Motor neuron (in vitro differentiated cells): ENCODE measurements around the gene CHST8. TPM values are rescaled to one million over a fixed set of nuclear protein-coding genes. Genes with fewer than 3 reads are reported as not detected.

Experiments
- ATAC-seq, 8 experiments: fragments of 200-7000 bp; cut with Tn5 transposase; replicated peaks in 6 of 8; 2 replicates each; pipeline ENCODE4 v1.8.0; 2021; ENCODE audit warnings: mild to moderate bottlenecking in 8 of 8, moderate library complexity in 8 of 8
- H3K27ac ChIP-seq, 2 donors: fragments of 250-450 bp; sonication (Bioruptor Pico); 2 replicates each; pipeline ENCODE4 v1.9.0; 2021; ENCODE audit warnings: antibody characterized with exemption in 2 of 2, mild to moderate bottlenecking in 2 of 2, moderate library complexity in 1 of 2
- H3K4me1 ChIP-seq, 2 donors: fragments of 250-450 bp; sonication (Bioruptor Pico); replicated peaks in 1 of 2; 2 replicates each; pipeline ENCODE4 v1.6.1; 2021; ENCODE audit warnings: antibody characterized with exemption in 2 of 2, mild to moderate bottlenecking in 2 of 2, moderate library complexity in 1 of 2
- H3K4me3 ChIP-seq, 5 donors: fragments of 250-450 bp; sonication (Bioruptor Pico); 2 replicates each; pipeline ENCODE4 v1.9.0; 2021; ENCODE audit warnings: antibody characterized with exemption in 5 of 5, mild to moderate bottlenecking in 5 of 5, moderate library complexity in 4 of 5
- WGBS, 10 experiments: fragments of 450-650 bp; shearing (Covaris generic); methylation state at CpG; one replicate each; pipeline ENCODE4 v1.0.0; 2022; 5-methylcytosine and 5-hydroxymethylcytosine counted together
- in situ Hi-C, 9 experiments: fragments of 400-800 bp; cut with MboI; loops; one replicate each; pipeline ENCODE4 v1.15.0; 2021; ENCODE audit warnings: low sequenced_read_pairs in 9 of 9, low pct_unique_long_range_greater_than_20kb in 2 of 9; ENCODE audit not compliant: unreplicated experiment in 9 of 9
- total RNA-seq, 8 experiments: library from RNA; unstranded; fragments of 300-600 nt; gene quantifications; 2 replicates each; pipeline versions ENCODE4 v1.2.3 to v1.2.4, GENCODE V29; 2022

Gene CHST8
- total RNA-seq, 8 experiments from 2014 or later, result 0.84 to 17.0 (median 11.5) TPM

GRCh38 chr19:33797802-33798671 lies 176.3 kb downstream of the CHST8 start:
- H3K4me1 ChIP-seq, result peaks cover 17 to 21% of the 10 kb centered on the region in 2 donors
- H3K4me3 ChIP-seq, result peak overlapping the region; percentile 50 to 78 (median 70)
- ATAC-seq, result peak in 6 of 8 experiments; percentile 3 to 24 (median 10)
- in situ Hi-C loops, result loop anchor here in 6 of 9 experiments (25.0 kb wide), 3 partner anchors 189 to 289 kb away; no protein-coding TSS in a partner anchor
- peak overlapping the region; percentile 25 to 98 for H3K27ac ChIP-seq
- 0 to 17% (median 0%) methylated on average over 1 to 10 of the region's 61 CpGs; no CpG with 5 or more reads in 5 of the 10 experiments for WGBS, 10 experiments

- Histone ChIP-seq H3K27ac (peak overlapping the region in 1 of 2 donors; percentile 98), H3K4me1 (peaks cover 17 to 20% of the 10 kb centered on the region in 2 donors), H3K4me3 (peak overlapping the region; percentile 50 to 78 (median 70))
- ATAC-seq, result no peak
- in situ Hi-C loops, result loop anchor here in 6 of 9 experiments (25.0 kb wide), 3 partner anchors 189 to 289 kb away; no protein-coding TSS in a partner anchor
- 10 to 89% (median 40%) methylated on average over 2 to 8 of the region's 12 CpGs; no CpG with 5 or more reads in 3 of the 10 experiments for WGBS, 10 experiments
These were observed 176.9 kb downstream of the CHST8 start for GRCh38 chr19:33798681-33799111.

- in situ Hi-C loops, result loop anchor here in 6 of 9 experiments (25.0 kb wide), 3 partner anchors 188 to 288 kb away; no protein-coding TSS in a partner anchor
- H3K4me1 ChIP-seq, result peaks cover 12 to 13% of the 10 kb centered on the region in 2 donors
- no peak overlapping the region for H3K4me3 ChIP-seq
- ATAC-seq, result no peak
- H3K27ac ChIP-seq, result no peak overlapping the region
- 40 to 87% (median 61%) methylated on average over 1 to 3 of the region's 5 CpGs; no CpG with 5 or more reads in 5 of the 10 experiments for WGBS, 10 experiments
These were observed 177.7 kb downstream of the CHST8 start for GRCh38 chr19:33799476-33799875.

GRCh38 chr19:33800012-33800680 lies 178.4 kb downstream of the CHST8 start:
- 60 to 97% (median 78%) methylated on average over 1 to 12 of the region's 16 CpGs; no CpG with 5 or more reads in 6 of the 10 experiments for whole genome bisulfite sequencing, 10 experiments
- H3K27ac ChIP-seq, result no peak overlapping the region
- H3K4me3 ChIP-seq, result no peak overlapping the region
- no peak for ATAC-seq
- in situ Hi-C loops, result no loop called here
- peaks cover 10% of the 10 kb centered on the region in 2 donors for H3K4me1 ChIP-seq

- H3K4me1 ChIP-seq, result peaks cover 10% of the 10 kb centered on the region in 2 donors
- in situ Hi-C loops, result no loop called here
- H3K27ac ChIP-seq, result no peak overlapping the region
- WGBS, 10 experiments, result 80 to 100% (median 98%) methylated on average over 1 to 4 of the region's 5 CpGs; no CpG with 5 or more reads in 6 of the 10 experiments
- ATAC-seq, result no peak
- no peak overlapping the region for H3K4me3 ChIP-seq
These were observed 179.7 kb downstream of the CHST8 start for GRCh38 chr19:33801411-33801810.

GRCh38 chr19:33802001-33802400 lies 180.2 kb downstream of the CHST8 start:
- no peak for ATAC-seq
- peaks cover 10% of the 10 kb centered on the region in 2 donors for H3K4me1 ChIP-seq
- in situ Hi-C loops, result no loop called here
- H3K27ac ChIP-seq, result no peak overlapping the region
- 67 to 94% (median 71%) methylated on average over 1 to 7 of the region's 10 CpGs; no CpG with 5 or more reads in 7 of the 10 experiments for WGBS, 10 experiments
- H3K4me3 ChIP-seq, result no peak overlapping the region

- no peak for ATAC-seq
- WGBS, 10 experiments, result no CpG with 5 or more reads among the region's 1 CpG
- Histone ChIP-seq H3K4me1 (peaks cover 10% of the 10 kb centered on the region in 2 donors), H3K27ac (no peak overlapping the region), H3K4me3 (no peak overlapping the region)
- in situ Hi-C loops, result no loop called here
These were observed 181.0 kb downstream of the CHST8 start for GRCh38 chr19:33802801-33803200.

- Histone ChIP-seq H3K4me3 (no peak overlapping the region), H3K4me1 (peaks cover 10% of the 10 kb centered on the region in 2 donors), H3K27ac (no peak overlapping the region)
- 75 to 100% (median 95%) methylated on average over 2 to 8 of the region's 9 CpGs; no CpG with 5 or more reads in 4 of the 10 experiments for WGBS, 10 experiments
- ATAC-seq, result no peak
- in situ Hi-C loops, result no loop called here
These were observed 181.6 kb downstream of the CHST8 start for GRCh38 chr19:33803383-33803782.

GRCh38 chr19:33804021-33804799 lies 182.5 kb downstream of the CHST8 start:
- Histone ChIP-seq H3K4me3 (no peak overlapping the region), H3K27ac (no peak overlapping the region), H3K4me1 (peaks cover 3 to 4% of the 10 kb centered on the region in 2 donors)
- in situ Hi-C loops, result no loop called here
- ATAC-seq, result peak in 2 of 8 experiments; percentile 57 to 63
- 70 to 100% (median 100%) methylated on average over 1 to 4 of the region's 10 CpGs; no CpG with 5 or more reads in 5 of the 10 experiments for WGBS, 10 experiments

- ATAC-seq, result no peak
- Histone ChIP-seq H3K4me3 (no peak overlapping the region), H3K4me1 (no peaks in the 10 kb centered on the region), H3K27ac (no peak overlapping the region)
- in situ Hi-C loops, result no loop called here
- 80 to 83% methylated on average over 1 of the region's 3 CpGs; no CpG with 5 or more reads in 8 of the 10 experiments for WGBS, 10 experiments
These were observed 183.6 kb downstream of the CHST8 start for GRCh38 chr19:33805313-33805712.

- 8 to 97% (median 90%) methylated on average over 2 to 8 of the region's 9 CpGs; no CpG with 5 or more reads in 5 of the 10 experiments for WGBS, 10 experiments
- Histone ChIP-seq H3K27ac (no peak overlapping the region), H3K4me1 (no peaks in the 10 kb centered on the region), H3K4me3 (no peak overlapping the region)
- ATAC-seq, result peak in 3 of 8 experiments; percentile 4 to 32 (median 9)
- in situ Hi-C loops, result no loop called here
These were observed 184.2 kb downstream of the CHST8 start for GRCh38 chr19:33805840-33806433.

GRCh38 chr19:33806434-33806881 lies 184.7 kb downstream of the CHST8 start:
- Histone ChIP-seq H3K4me3 (no peak overlapping the region), H3K27ac (no peak overlapping the region), H3K4me1 (no peaks in the 10 kb centered on the region)
- ATAC-seq, result peak in 3 of 8 experiments; percentile 70 to 83 (median 78)
- in situ Hi-C loops, result no loop called here
- WGBS, 10 experiments, result 0 to 100% (median 93%) methylated on average over 1 to 4 of the region's 8 CpGs; no CpG with 5 or more reads in 3 of the 10 experiments
